GM12874 (cell line): ENCODE data around the gene STH.

Source experiments
- CTCF ChIP-seq: IDR thresholded peaks from 2 replicates; pipeline ENCODE4 v1.5.1; 2011; ENCODE audit warnings: low read depth, mild to moderate bottlenecking, control low read depth, low read length, moderate library complexity; ENCODE audit not compliant: insufficient read depth

The STH gene

DNA sequence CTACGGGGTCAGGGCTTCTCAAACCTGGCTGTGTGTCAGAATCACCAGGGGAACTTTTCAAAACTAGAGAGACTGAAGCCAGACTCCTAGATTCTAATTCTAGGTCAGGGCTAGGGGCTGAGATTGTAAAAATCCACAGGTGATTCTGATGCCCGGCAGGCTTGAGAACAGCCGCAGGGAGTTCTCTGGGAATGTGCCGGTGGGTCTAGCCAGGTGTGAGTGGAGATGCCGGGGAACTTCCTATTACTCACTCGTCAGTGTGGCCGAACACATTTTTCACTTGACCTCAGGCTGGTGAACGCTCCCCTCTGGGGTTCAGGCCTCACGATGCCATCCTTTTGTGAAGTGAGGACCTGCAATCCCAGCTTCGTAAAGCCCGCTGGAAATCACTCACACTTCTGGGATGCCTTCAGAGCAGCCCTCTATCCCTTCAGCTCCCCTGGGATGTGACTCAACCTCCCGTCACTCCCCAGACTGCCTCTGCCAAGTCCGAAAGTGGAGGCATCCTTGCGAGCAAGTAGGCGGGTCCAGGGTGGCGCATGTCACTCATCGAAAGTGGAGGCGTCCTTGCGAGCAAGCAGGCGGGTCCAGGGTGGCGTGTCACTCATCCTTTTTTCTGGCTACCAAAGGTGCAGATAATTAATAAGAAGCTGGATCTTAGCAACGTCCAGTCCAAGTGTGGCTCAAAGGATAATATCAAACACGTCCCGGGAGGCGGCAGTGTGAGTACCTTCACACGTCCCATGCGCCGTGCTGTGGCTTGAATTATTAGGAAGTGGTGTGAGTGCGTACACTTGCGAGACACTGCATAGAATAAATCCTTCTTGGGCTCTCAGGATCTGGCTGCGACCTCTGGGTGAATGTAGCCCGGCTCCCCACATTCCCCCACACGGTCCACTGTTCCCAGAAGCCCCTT lies 10.9 kb downstream of the STH start:
- no peak for TF ChIP-seq CTCF

DNA sequence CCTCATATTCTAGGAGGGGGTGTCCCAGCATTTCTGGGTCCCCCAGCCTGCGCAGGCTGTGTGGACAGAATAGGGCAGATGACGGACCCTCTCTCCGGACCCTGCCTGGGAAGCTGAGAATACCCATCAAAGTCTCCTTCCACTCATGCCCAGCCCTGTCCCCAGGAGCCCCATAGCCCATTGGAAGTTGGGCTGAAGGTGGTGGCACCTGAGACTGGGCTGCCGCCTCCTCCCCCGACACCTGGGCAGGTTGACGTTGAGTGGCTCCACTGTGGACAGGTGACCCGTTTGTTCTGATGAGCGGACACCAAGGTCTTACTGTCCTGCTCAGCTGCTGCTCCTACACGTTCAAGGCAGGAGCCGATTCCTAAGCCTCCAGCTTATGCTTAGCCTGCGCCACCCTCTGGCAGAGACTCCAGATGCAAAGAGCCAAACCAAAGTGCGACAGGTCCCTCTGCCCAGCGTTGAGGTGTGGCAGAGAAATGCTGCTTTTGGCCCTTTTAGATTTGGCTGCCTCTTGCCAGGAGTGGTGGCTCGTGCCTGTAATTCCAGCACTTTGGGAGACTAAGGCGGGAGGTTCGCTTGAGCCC lies 11.6 kb downstream of the STH start:
- no peak for TF ChIP-seq CTCF

DNA sequence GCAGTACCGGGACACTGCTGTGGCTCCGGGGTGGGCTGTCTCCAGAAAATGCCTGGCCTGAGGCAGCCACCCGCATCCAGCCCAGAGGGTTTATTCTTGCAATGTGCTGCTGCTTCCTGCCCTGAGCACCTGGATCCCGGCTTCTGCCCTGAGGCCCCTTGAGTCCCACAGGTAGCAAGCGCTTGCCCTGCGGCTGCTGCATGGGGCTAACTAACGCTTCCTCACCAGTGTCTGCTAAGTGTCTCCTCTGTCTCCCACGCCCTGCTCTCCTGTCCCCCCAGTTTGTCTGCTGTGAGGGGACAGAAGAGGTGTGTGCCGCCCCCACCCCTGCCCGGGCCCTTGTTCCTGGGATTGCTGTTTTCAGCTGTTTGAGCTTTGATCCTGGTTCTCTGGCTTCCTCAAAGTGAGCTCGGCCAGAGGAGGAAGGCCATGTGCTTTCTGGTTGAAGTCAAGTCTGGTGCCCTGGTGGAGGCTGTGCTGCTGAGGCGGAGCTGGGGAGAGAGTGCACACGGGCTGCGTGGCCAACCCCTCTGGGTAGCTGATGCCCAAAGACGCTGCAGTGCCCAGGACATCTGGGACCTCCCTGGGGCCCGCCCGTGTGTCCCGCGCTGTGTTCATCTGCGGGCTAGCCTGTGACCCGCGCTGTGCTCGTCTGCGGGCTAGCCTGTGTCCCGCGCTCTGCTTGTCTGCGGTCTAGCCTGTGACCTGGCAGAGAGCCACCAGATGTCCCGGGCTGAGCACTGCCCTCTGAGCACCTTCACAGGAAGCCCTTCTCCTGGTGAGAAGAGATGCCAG lies 12.9 kb downstream of the STH start:
- TF ChIP-seq CTCF, result no peak

GRCh38 chr17:46012506-46013079 lies 13.5 kb downstream of the STH start:
- no peak for TF ChIP-seq CTCF

- TF ChIP-seq CTCF, result no peak
Observed at GRCh38 chr17:46013127-46013501, 14.1 kb downstream of the STH start.

GRCh38 chr17:46013502-46014165 lies 14.6 kb downstream of the STH start:
- TF ChIP-seq CTCF, result no peak
